GM06990 (cell line): Measurements from ENCODE around the gene ARHGEF39.

Experiments
- DNase-seq: peaks from one replicate; pipeline ENCODE4 v3.0.0-alpha.2; 2011; ENCODE audit not compliant: insufficient read length; ENCODE audit errors: extremely low read depth
- H3K27me3 ChIP-seq: replicated peaks from 2 replicates; pipeline ENCODE4 v1.6.0; 2011; ENCODE audit warnings: low read length; ENCODE audit not compliant: control insufficient read depth, insufficient read depth
- H3K36me3 ChIP-seq: 2 replicates; pipeline ENCODE4 v1.5.1; 2011; ENCODE audit warnings: low read length; ENCODE audit not compliant: control insufficient read depth, insufficient read depth
- H3K4me3 ChIP-seq: replicated peaks from 2 replicates; pipeline ENCODE4 v1.5.1; 2011; ENCODE audit warnings: low read depth, mild to moderate bottlenecking, control low read depth, low read length
- TF ChIP-seq, protein P1 (sequence below): IDR thresholded peaks from 2 replicates; pipeline ENCODE4 v1.5.1; 2011; ENCODE audit warnings: low read length, control low read depth, mild to moderate bottlenecking, inconsistent platforms; ENCODE audit not compliant: insufficient read depth, poor library complexity, severe bottlenecking

The ARHGEF39 gene

DNA sequence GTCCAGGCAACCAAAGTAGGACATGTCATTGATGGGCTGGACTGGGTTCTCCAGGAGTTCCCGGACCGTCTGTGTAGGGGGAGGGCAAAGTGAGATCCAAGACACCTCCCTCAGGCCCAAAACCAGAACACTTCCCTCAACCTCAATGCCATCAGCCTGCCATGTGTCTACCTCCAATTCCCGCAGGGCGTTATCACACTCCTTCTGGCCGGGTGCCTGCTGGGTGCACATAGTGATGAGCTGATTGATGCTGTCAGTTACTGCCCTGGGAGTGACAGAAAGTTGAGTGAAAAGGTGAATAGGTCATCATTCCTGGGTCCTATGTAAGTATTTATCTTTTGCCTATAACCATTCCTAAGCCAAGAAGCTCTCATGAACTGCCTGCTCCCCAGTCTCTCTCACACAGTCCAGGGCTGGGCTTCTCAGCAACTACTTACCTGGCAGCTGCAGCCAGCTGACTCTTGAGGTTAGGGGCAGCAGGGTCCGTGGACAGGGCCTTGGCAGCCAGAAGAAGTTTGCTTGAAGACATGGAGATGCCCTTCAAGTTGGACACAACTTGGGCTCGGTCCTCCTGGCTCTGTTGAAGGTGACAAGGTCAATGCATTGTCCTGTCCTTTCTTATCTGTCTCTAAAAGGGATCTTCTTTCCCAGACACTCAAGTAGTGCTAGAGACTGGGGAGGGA is 46.0 kb upstream of the ARHGEF39 start:
- no peak for DNase-seq
- Histone ChIP-seq H3K36me3 (peaks cover 64% of the 10 kb centered on the region), H3K27me3 (no peaks in the 10 kb centered on the region), H3K4me3 (no peak overlapping the region)
- TF ChIP-seq, protein P1, sequence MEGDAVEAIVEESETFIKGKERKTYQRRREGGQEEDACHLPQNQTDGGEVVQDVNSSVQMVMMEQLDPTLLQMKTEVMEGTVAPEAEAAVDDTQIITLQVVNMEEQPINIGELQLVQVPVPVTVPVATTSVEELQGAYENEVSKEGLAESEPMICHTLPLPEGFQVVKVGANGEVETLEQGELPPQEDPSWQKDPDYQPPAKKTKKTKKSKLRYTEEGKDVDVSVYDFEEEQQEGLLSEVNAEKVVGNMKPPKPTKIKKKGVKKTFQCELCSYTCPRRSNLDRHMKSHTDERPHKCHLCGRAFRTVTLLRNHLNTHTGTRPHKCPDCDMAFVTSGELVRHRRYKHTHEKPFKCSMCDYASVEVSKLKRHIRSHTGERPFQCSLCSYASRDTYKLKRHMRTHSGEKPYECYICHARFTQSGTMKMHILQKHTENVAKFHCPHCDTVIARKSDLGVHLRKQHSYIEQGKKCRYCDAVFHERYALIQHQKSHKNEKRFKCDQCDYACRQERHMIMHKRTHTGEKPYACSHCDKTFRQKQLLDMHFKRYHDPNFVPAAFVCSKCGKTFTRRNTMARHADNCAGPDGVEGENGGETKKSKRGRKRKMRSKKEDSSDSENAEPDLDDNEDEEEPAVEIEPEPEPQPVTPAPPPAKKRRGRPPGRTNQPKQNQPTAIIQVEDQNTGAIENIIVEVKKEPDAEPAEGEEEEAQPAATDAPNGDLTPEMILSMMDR, result no peak

DNA sequence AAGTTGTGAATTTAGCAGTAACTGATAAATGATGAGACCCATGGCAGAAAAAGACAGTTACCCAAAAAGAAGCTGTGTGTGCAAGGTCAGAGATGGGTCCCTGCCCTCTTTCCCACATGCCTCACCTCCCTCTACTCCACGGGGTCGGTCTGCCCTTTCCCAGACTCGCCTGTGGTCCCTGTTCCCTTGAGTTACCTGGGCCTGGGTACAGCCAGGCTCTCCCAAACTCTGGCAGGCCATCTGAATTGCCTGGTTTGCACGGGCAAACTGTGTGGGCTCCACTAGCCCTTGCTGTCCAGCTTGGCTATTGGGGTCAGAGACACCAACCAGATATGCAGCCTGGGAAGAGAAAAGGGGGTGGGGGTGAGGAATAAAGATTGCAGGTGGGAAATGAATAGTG is 43.2 kb upstream of the ARHGEF39 start:
- TF ChIP-seq, protein P1, result no peak
- Histone ChIP-seq H3K36me3 (peaks cover 70% of the 10 kb centered on the region), H3K27me3 (no peaks in the 10 kb centered on the region), H3K4me3 (no peak overlapping the region)
- no peak for DNase-seq

DNA sequence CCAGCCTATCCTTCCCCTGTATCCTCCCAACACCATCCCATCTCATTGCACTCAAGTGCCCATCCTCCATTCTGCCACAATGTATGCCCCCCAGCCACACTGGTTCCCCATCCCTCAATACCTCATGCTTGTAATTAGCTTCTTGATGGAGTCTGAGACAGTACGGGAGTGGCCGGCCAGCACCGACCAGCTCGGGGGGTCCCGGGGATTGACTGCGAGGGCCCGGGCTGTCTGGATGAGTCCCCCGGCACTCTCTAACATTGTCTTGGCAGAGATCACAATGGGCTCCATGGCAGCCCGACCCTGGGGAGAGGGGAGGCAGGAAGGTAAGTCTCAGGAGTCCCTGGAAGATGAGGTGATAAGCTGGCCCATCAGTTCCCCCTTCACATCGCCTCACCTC is 42.0 kb upstream of the ARHGEF39 start:
- Histone ChIP-seq H3K36me3 (peaks cover 68% of the 10 kb centered on the region), H3K4me3 (no peak overlapping the region), H3K27me3 (no peaks in the 10 kb centered on the region)
- no peak for DNase-seq
- TF ChIP-seq, protein P1, result no peak

DNA sequence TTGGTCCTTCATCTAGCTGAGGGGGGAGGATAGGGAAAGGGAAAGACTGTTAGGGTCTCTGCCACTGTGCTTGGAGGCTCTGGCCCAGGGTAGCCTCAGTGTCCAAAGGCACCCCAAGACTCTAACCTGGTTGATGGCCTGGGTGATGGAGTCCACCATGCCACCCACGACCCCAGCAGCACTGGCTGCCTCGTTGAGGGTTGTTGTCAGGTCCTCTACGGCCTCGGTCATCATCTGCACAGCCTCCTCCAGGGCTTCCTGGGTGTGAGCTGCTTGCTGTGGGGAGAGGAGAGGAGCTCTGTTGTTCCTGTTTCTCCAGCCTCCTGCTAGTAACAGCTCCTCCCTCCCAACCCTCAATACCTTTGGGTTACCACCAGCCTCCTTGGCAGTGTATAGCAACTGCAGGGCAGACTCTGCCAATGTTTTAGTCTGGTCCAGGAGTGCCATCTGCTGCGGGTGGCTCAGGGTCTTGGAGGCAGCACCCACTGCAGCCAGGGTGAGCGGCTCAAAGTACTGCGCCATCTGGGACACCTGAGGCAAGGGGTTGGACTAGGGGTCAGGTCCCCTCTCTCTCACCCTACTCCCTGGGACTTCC is 40.9 kb upstream of the ARHGEF39 start:
- Histone ChIP-seq H3K4me3 (no peak overlapping the region), H3K36me3 (peaks cover 64% of the 10 kb centered on the region), H3K27me3 (no peaks in the 10 kb centered on the region)
- DNase-seq, result no peak
- TF ChIP-seq, protein P1, result no peak

DNA sequence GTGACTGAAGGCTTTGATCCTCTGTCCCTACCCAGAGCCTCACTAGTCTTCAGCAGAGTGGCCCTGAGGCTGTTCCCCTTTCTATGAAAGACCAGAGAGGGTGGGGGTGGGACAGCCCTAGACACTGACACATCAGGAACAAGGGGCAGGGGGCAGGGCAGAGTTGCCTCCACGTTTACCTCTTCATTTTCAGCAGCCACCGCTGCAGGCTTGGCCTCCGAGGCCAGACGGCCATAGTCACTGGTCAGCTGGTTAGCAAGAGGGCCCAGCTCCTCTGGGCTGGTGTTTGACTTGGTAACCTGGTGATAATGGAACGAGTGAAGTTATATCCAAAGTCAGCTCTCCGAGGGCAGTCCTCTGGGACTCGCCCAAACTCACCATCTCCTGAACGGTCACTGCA is 40.4 kb upstream of the ARHGEF39 start:
- DNase-seq, result no peak
- peaks cover 59% of the 10 kb centered on the region for H3K36me3 ChIP-seq
- H3K4me3 ChIP-seq, result no peak overlapping the region
- TF ChIP-seq, protein P1, result no peak
- no peaks in the 10 kb centered on the region for H3K27me3 ChIP-seq
